ENCODE data around the gene SYVN1. TPM values are rescaled to one million over a fixed set of nuclear protein-coding genes. Genes with fewer than 3 reads are reported as not detected.

The SYVN1 gene
- total and polyA plus RNA-seq, 10 of the 15 experiments (the other 5 are each of a cell fraction or from before 2014, with no cell fraction given), result 0.79 to 63.6 (median 20.1) TPM

GRCh38 chr11:65102142-65103095, 31.9 kb downstream of the SYVN1 start (continued):
- TF ChIP-seq REST (IDR thresholded peaks at IDR 0.05; ENCODE audit: low read depth, low read length), result no peak
- no peak for TF ChIP-seq CHD2 (IDR thresholded peaks at IDR 0.05; ENCODE audit: borderline replicate concordance, low read depth, low read length)
- TF ChIP-seq YY1 (IDR thresholded peaks at IDR 0.05; ENCODE audit: low read depth, low read length), result no peak
- no peak for TF ChIP-seq ATF3 (IDR thresholded peaks at IDR 0.05; ENCODE audit: borderline replicate concordance, extremely low read depth, low read depth, low read length)
- TF ChIP-seq USF1 (IDR thresholded peaks at IDR 0.05; ENCODE audit: borderline replicate concordance, extremely low read length, insufficient read depth, low read depth, low read length), result no peak
- no peak for TF ChIP-seq SRF (IDR thresholded peaks at IDR 0.05; ENCODE audit: low read depth in 2 of 2, low read length in 2 of 2)
- TF ChIP-seq E4F1 (IDR thresholded peaks at IDR 0.05; ENCODE audit: borderline replicate concordance, partially characterized antibody), result no peak
- no peak for TF ChIP-seq IKZF1 (conservative IDR thresholded peaks at IDR 0.05)
